Renal cortical epithelial cell (primary cell): Measurements from ENCODE around the gene GTF2A2. TPM values are rescaled to one million over a fixed set of nuclear protein-coding genes. Genes with fewer than 3 reads are reported as not detected.
A peak's percentile ranks its signal among the peaks of the same experiment; 100 is the strongest.

ENCODE experiments used
- DNase-seq: peaks from one replicate; pipeline ENCODE4 v3.0.0-alpha.2; 2011; ENCODE audit warnings: low read depth
- total RNA-seq: library from RNA; depleted of rRNA; stranded (reverse); fragments of >200 nt; gene quantifications from 2 replicates; pipeline ENCODE4 v1.2.3, GENCODE V29; 2014

Gene GTF2A2, protein sequence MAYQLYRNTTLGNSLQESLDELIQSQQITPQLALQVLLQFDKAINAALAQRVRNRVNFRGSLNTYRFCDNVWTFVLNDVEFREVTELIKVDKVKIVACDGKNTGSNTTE
- total RNA-seq: 12.2 and 18.4 TPM in 2 replicates

DNA sequence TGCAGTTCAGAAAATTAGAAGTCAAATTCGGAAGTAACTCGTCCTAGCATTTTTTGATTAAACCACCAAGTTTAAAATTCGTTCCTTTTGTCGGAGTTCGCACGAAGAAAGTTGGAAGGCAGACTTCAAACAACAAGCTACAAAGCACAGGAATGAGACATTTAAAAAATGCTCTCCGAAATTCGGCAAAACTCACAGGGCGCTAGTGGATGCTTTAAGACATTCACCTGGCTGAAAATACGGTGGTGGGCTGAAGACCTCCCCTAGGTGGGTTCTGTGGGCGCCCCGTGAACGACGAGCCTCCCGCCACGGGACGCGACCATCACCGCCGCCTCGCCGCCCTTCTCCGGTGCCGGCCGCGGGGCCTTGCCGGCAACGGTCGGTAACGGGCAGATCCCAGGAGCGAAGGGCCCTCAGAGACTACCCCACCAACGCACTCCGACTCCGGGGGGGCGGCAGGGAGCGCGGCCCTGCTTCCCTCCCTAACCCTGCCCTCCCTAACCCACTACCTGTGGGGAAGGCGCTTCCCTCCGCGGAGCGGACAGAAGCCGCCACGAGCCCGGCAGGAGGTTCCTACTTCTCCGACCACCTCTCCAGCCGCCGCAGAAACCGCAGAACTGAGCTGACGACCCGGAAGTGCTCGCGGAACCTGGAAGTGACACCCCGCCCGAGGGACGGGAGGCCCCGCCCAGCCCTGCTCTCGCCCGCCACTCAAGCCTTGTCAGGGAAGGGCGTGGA, at the start of gene GTF2A2:
Gene GTF2A2, minus strand, starts transcription at position 619 of the 738 bp plus-strand sequence. CDS start 5,238 bp downstream, outside the sequence.
- peak; percentile 88 for DNase-seq

DNA sequence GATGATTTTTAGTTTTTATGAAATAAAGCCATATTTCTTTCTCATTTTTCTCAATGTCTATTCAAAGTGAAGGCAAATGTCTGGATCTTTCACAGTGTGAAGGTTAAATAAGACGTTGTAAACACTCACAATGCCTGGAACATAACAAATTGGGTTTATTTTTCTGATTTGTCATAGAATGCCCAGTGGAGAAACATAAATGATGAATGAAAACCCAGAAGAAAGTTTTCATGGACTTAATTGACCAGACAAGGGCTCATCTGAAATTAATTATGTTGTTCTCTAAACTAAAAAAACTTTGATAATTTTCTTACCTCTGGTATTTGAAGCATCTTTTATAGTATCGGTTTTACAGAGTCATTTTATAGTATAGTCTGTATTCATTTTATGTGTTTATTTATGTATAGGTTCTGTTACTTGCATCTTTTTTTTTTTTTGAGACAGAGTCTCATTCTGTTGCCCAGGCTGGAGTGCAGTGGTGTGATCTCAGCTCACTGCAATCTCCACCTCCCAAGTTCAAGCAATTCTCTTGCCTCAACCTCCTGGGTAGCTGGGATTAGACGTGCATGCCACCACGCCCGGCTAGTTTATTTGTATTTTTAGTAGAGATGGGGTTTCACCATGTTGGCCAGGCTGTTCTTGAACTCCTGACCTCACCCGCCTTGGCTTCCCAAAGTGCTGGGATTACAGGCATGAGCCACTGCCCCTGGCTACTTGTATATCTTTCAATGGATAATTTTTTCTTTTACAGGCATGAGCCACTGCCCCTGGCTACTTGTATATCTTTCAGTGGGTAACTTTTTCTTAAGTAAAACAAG, 46.9 kb upstream of the GTF2A2 start:
- DNase-seq: no peak

DNA sequence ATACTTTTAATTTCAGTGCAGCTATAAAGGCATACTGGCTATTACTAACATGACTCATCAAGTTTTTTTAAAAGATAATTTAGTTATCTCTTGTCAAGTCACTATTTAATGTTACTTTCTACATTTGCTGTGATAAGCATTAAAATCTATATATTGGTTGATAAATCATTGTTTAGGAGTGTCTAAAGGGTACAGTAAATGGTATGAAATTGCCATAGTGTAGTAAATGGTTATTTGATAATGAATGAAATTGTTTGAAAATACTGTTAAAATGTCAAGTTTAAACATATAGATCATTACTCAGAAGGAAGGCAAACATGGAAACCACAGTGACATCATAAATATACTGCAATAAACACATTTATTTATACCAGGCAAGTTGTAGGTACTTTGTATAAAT, 45.0 kb upstream of the GTF2A2 start:
- DNase-seq: no peak

DNA sequence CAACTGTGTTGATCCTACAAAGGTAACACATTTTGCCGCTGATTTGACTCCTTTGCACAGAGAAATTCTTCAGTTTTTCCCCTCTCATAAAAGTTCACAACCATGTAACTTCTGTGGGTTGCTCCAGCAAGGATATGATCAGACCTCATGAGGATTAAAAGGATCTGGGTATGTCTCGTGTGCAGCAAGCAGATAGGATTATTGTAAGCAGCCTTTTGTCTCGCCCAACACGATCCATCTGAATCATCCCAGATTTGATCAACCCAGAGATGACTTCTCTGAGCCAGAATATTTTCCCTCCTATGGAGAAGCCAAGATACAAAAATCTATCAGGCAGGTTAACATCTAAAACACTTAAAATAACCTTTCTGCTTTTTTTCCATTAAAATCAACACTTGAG, 44.6 kb upstream of the GTF2A2 start:
- DNase-seq: no peak

- DNase-seq: peak; percentile 65
Observed at GRCh38 chr15:59699810-59700431, 42.6 kb upstream of the GTF2A2 start.

- peak; percentile 49 for DNase-seq
Observed at GRCh38 chr15:59698065-59698464, 40.8 kb upstream of the GTF2A2 start.

DNA sequence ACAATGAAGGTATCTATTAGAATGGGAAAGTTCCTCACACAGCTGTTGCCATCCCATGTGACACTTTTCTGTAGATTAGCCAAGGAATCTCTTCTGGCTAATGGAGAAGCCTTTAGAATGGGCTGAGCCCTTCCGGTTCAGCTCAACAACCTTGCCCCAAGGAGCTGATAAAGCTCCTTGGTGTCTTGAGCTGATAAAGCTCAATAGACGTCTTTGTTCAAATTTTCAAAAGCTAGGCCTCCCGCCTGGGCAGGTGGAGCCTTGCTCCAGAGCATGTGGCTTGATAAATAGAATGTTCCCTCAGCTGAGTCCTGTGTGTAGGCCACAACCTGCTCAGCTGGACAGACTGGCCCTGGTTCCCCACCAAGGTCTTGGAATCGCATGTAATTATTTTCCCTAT, 39.0 kb upstream of the GTF2A2 start:
- no peak for DNase-seq

GRCh38 chr15:59694779-59695178, 37.5 kb upstream of the GTF2A2 start:
- no peak for DNase-seq

GRCh38 chr15:59691194-59691805, 34.0 kb upstream of the GTF2A2 start:
- peak; percentile 54 for DNase-seq

GRCh38 chr15:59689626-59690236, 32.4 kb upstream of the GTF2A2 start:
- DNase-seq: peak; percentile 64

DNA sequence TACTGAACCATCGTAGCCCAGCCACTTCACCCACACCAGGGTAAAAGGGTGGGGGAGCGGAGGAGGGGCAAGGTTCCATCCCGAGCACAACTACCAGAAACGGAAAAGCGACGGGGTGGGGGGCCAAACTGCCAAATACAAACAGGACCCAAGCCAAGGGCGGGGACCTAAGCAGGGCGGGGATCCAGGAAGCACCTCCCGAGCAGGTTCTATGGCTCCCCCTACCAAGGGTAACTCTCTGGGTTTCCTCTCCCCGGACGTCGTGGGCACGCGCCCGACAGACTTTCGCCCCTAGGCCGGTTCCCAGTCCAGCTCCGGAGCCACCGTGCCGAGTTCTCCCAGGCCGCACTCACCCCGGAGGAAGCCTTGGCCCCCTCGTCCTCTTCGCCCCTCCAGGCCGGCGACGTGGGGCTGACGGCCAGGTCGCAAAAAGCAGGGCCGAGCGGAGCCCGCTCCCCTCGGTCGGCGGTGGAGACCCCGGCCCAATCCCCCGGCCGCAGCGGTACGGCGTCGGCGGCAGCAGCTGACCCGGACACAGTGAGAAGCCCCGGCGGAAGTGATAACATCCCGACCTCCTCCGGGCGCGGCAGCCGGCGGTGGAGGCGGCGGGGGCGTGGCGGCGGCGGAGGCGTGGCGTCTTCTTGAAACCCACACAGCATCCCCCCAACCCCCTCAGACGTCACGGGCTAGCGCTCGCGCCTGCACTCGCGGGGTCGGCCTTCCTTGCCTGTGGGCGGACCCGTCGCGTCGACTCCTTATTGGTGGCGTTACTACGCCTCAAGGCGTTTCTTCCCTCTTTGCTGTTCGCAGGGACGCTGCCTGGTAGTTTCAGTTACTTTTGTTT, 31.7 kb upstream of the GTF2A2 start, which contains the start of gene BNIP2:
Gene BNIP2, minus strand, starts transcription at position 539 of the 844 bp plus-strand sequence. CDS start 6,863 bp downstream, outside the sequence.
- peak; percentile 94 for DNase-seq

DNA sequence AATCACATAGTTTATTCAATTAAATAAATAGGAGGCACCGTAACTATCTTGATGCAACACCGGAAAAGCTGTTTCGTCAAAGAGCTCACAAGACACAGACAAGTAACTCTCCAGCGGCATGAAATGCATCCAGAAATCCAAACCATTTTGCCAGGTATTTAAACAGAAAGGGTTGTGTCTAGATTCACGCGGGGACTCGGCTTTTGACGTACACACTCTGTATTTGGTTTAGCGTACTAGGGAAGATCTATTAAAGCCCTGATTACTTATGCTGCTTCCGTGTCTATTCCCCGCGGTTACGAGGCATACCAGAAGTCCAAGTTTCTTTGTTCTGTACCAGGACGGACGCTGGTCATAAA, 31.1 kb upstream of the GTF2A2 start:
- DNase-seq: peak; percentile 70

GRCh38 chr15:59687836-59688235, 30.5 kb upstream of the GTF2A2 start:
- peak; percentile 21 for DNase-seq

GRCh38 chr15:59686389-59686788, 29.1 kb upstream of the GTF2A2 start:
- no peak for DNase-seq

DNA sequence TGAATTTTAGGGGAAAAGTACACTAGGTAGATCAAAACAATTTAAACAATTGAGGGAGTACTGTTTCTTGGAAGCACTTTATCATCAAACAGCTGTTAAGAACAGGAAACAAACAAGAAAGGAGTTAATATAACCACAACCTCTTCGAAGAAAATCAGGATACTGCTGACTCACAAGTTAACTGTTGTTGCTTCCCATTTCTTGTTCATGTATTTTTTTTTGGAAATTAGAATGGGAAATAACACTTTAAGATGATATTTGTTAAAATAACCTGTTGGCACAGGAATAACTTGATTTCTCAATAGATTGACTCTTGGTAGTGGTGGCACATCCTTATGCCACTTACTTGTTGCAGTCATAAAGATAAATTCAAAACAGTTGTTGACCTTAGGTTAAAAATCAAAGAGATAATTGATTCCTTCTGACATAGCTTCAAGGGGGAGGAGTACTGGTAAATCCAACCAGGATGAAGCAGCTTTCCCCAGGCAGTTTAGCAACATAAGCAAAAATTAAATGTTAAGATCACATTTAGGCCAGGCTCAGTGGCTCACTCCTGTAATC, 28.5 kb upstream of the GTF2A2 start:
- DNase-seq: peak; percentile 72

- no peak for DNase-seq
Observed at GRCh38 chr15:59680870-59681269, 23.6 kb upstream of the GTF2A2 start.

- DNase-seq: no peak
Observed at GRCh38 chr15:59680346-59680745, 23.0 kb upstream of the GTF2A2 start.

- no peak for DNase-seq
Observed at GRCh38 chr15:59678620-59679019, 21.3 kb upstream of the GTF2A2 start.

- DNase-seq: no peak
Observed at GRCh38 chr15:59678172-59678571, 20.9 kb upstream of the GTF2A2 start.

GRCh38 chr15:59676565-59676964, 19.2 kb upstream of the GTF2A2 start:
- no peak for DNase-seq
